ENCODE data around the gene RBM4B.
"Not testable (repeated sequence)": the region's sequence is repeated elsewhere in the genome, so short reads cannot be mapped to it uniquely, and the experiment has no call there.

- not testable (repeated sequence) for TF ChIP-seq EZH2phosphoT487 (IDR thresholded peaks at IDR 0.05; ENCODE audit: borderline replicate concordance); CTCF (conservative IDR thresholded peaks at IDR 0.05; ENCODE audit: low read length)
Measured at GRCh38 chr11:66724167-66724566, 46.5 kb upstream of the RBM4B start.

Data from Loucy (cell line).